Stimulated activated CD4-positive, alpha-beta T cell treated with anti-CD3 and anti-CD28 coated beads, Interleukin-1b, Interleukin-23, amount 100 ng/mL, for 24 hours (primary cell): ENCODE results near the gene BCAT1.

Experiments used
- DNase-seq, 4 experiments: peaks; one replicate each; pipeline ENCODE4 v3.0.0-alpha.2; 2020; ENCODE audit warnings: low read depth in 4 of 4, low spot score in 1 of 4

Gene BCAT1, protein sequence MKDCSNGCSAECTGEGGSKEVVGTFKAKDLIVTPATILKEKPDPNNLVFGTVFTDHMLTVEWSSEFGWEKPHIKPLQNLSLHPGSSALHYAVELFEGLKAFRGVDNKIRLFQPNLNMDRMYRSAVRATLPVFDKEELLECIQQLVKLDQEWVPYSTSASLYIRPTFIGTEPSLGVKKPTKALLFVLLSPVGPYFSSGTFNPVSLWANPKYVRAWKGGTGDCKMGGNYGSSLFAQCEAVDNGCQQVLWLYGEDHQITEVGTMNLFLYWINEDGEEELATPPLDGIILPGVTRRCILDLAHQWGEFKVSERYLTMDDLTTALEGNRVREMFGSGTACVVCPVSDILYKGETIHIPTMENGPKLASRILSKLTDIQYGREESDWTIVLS

DNA sequence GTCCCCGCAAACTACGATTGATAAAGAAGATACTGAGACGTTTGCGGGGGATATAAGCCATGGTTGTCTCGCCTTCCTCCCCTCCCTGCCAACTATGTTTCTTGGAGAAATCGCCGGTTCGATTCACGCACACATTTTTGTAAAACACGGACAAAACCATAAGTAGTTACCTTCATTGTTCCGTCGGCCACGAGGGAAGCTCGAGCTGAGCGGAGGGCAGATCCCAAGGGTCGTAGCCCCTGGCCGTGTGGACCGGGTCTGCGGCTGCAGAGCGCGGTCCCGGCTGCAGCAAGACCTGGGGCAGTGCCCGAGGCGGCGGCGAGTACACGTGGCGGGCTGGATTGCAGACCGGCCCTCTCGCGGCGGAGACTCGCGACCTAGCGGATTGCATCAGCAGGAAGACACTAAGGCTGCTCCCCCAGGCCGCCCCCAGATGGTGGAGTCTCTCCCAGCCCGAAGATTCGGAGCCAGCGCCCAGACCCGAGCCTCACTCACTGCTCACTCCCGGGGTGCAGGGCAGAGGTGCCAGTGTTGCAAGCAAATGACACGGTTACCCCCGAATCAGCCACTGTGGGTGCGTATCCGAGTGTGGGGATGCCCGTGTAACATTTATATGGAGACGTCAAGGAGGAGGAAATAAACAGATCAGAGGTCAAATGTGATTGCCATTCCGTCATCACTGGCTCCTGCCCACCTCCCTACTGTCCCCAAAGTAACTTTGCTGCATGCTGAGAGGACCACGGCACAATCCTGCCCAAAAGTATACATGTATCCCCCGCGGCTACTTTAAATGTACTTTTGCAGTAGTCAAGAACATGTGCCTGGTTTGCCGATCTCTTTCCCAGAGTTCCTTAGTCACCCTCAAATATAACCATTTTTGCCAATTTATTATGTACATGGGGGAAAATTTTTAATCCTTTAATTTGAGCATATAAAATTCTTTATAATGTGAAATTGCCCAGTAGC lies at the start of gene BCAT1:
Gene BCAT1 (minus strand): TSS at position 345 of the 966 bp plus-strand sequence. CDS start 169 bp downstream, at position 176.
- peak in 2 of 4 experiments; percentile 9 to 15 for DNase-seq

DNA sequence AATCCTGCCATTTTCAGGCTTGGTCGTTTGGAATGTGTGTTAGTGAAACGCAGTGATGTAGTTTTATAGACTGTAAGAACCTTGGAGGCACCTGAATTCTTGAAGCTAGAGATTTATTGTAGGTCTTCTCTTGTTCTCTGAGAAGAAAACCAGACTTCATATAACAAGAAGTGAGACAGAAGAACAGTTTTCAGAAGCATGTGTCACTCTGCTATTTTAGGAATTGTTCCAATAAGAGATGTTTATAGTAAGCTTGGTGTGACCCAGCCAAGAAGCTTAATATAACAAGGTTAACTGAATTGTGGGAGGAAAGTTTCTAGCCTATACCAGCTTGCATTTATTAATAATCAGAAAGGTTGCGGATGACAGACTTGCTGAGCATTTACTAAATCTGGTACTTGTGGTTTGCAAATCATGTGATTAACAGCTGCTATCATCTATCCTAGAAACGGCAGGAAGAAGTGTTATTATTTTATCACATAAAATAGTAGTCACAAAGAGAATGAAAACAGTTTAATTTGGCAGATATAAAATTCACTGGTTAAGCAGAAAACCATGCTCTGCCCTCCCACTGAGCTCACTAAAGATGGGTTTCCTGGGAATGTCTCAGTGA lies 49.2 kb upstream of the BCAT1 start:
- no peak for DNase-seq

DNA sequence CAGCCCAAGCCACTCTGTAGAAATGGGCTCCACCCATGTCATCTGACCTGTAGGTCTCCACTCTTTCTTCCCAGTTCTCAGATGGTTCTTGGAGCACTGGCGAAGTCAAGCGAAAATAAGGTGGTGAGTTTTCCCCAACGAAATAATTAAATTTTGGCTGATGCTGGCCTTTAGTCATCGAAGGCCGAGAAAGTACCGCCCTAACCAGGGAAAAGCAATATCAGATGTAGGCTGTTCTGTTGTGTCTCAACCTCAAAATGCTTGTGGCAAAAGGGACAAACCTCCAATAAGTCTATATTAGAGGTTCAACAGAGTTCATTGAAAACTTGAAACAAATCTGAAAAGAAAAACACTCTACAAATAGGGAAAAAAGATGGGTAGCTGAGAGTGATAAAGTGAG lies 48.6 kb upstream of the BCAT1 start:
- no peak for DNase-seq

DNA sequence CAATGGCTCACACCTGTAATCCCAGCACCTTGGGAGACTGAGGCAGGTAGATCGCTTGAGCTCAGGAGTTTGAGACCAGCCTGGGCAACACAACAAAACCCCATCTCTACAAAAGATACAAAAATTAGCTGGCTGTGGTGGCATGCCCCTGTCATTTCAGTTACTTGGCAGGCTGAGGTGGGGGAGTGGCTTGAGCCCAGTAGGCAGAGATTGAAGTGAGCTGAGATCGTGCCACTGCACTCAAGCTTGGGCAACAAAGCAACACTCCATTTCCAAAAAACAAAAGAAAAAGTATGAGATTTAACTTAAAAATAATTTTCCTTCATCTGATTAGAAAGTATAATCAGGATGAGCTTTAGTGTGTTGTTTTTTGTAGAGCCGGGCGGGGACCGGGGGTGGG lies 47.9 kb upstream of the BCAT1 start:
- no peak for DNase-seq

DNA sequence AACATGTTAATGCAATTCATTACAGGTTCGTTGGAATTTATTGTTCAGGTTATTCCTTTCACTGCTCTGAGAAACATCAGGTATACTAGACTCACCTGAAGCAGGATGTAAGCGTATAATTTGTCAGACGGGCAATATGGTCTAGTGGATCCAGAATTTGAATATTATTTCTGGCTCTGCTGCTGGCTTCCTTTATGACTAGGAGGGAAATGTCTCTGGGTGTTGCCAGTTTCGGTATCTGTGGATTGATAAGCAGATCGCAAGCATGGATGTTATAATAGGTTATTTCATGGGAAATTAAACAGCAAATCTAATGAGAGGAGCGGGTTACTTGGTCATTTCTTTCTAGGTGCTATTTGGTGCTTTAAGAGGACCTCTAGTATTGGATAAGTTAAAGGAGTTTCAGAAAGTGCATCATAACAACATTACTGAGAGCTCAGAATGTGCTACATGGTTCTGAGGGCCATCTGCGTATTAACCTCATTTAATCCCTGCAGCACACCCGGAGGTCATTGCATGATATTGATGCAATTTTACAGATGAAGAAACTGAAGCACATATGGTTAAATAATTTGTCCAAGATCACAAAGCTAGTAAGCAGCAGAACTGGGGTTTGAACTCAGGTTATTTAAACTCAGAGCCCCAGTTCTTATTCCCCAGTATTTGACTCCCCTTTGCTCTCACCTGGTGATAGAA lies 47.3 kb upstream of the BCAT1 start:
- no peak for DNase-seq

DNA sequence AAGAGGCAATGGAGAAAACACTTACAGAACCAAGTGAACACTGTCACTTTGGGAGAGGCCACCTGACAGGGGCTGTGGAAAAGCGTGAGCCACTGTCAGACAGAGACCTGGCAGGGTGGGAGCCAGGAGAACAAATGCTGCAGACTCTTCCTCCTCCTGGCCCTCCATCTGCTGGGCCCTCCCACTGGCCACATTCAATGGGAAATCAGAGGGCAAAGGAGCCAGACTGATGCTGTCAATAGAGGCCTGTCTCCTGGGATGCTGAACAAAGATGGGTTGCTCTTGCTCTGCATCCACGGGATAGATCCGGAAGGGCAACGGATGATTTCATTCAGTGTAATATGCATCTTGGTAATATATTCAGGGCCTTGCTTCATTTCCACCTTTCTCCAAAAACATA lies 44.9 kb upstream of the BCAT1 start:
- DNase-seq: no peak

DNA sequence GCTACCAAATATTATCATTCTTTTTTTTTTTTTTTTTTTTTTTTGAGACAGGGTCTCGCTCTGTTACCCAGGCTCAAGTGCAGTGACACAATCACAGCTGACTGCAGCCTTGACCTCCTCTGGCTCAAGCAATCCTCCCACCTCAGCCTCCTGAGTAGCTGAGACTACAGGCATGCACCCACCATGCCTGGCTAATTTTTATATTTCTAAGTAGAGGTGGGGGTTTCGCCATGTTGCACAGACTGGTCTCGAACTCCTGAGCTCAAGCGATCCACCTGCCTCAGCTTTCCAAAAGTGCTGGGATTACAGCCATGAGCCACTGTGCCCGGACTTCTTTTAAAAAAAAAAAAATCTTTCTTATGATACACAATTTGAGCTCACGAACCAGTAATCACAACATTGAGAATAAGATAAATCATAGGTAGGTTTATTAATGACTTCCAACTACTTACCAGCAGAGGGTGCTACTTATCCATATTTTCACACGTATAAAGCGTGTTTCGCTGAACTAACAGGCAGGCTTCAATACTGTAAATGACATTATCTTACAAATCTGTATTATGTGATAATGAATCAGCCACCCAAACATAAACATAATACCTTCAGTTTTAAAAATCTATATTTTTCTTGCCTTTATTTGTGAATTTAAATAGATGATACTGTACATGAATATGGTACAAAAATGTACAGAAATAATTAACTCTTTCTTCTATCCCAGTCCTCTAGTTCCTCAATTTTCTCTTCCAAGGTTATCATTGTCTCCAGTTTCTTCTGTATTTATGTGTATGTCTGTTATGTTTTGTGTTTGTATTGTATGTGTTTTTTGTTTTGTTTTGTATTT lies 42.5 kb upstream of the BCAT1 start:
- DNase-seq: no peak

DNA sequence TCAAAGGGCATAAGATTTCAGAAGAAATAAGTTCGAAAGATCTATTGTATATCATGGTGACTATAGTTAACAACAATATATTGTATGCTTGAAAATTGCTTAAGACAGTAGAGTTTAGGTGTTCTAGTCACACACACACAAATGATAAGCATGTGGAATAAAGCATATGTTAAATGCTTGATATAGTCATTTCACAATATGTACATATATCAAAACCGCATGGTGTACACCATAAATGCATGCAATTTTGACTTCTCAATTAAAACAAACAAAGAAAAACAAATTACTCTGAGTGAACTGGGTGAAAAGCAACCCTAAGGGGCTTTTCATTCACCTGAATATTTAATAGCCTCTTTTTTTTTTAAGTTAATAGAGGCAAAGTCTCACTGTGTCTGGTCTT lies 40.3 kb upstream of the BCAT1 start:
- DNase-seq: no peak

DNA sequence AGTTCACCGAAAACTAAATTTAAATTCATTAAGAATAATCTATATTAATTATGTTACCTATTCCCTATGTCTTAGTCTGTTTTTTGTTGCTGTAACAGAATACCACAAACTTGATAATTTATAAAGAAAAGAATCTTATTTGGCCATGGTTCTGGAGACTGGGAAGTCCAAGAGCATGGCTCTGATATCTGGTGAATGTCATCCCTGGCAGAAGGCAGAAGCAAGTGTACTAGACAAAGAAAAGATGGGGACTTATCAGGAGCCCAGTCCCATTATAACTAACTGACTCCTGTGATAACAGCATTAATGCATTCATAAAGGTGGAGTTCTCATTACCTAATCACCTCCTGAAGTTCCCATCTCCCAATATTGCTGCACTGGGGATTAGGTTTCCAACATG lies 33.3 kb upstream of the BCAT1 start:
- DNase-seq: no peak

DNA sequence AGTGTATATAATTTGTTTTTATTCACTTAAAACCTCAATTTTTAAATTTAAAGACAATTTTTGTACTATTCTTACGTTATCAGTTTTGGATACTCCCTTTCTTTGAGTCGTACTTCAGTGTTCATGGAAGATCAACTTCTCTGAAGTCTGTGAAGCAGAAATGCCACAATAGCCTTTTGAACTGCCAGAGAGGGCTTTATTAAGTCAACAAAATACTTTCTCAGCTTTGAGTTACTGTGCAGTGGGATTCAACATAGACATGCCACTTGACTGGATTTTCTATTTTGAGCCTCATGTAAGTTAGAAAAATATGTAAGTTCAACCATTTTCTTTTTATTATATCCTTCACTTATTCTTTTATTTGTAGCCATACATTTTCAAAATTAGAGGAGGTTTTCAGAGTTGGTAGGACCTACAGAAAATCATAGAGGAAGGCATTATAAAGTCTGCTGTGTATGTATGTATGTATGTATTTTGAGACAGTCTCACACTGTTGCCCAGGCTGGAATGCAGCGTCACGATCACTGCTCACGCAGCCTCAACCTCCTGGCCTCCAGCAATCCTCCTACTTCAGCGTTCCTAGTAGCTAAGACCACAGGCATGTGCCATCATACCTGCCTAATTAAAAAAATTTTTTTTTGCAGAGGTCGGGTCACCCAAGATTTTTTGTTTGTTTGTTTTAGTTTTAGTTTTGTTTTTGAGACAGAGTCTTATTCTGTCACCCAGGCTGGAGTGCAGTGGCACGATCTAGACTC lies 31.3 kb upstream of the BCAT1 start:
- no peak for DNase-seq

DNA sequence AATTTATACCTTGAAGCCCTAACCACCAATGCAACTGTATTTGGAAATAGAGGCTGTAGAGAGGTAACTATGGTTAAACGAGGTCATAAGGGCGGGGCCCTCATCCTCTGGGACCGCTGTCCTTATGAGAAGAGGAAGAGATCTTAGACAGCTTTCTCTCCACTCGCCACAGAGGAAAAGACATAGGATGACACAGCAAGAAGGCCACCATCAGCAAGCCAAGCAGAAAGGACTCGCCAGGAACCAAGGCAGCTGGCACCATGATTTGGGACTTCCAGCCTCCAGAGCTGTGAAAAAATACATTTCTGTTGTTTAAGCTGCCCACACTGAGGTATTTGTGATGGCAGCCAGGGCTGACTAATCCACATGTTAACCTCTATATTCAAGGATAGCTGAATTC lies 30.4 kb upstream of the BCAT1 start:
- DNase-seq: no peak

DNA sequence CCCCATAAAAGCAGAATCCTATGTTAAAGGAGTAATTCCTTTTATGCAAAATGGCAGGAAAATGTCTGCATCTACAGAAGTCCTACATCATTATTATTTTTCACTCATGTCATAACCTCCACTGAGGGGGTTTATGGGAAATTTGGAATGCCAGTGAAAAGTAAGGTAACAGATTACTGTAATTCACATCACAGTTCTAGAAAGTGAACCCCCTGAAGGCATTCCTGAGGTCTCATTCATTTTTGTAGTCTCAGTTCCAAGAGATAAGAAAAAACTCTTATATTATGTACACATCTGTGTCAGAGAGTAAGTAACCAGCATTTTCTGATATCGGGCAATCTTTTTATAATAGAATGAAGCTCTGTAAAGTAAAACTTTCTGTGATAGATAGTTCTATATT lies 28.8 kb upstream of the BCAT1 start:
- DNase-seq: no peak

DNA sequence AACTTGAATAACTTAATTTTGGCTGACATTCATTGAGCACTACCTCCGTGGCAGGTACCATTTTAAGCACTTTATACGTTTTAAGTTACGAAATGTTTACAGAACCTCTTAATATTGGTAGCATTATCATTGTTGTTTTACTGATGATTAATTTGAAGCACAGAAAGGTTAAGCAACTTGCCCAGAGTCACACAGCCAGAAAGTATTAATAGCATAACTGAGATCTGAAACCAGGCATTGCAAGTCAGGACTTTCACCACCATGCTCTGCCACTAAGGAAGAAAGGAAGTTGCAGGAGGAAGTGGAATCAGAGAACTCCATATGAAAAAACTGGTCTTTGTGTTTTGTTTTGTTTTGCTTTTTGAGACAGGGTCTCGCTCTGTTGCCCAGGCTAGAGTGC lies 28.2 kb upstream of the BCAT1 start:
- DNase-seq: no peak

DNA sequence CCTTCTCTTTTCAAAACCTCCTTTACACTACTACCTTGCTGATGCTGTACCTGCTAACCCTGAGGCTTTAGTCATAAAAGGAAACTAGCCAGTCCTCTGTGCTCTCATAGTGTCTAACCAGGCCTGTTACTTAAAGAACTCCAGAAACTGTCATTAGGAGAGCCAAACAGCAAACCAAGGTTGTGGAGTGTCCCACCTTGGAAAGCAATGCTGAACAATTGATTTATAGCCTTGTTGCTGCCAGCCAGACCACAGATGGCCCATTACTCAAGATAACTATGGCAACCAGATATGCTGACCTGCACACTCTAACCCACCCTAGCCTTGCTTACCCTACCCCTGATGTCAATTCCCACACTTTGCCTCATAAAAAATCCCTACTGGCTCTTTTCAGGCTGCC lies 26.5 kb upstream of the BCAT1 start:
- no peak for DNase-seq

DNA sequence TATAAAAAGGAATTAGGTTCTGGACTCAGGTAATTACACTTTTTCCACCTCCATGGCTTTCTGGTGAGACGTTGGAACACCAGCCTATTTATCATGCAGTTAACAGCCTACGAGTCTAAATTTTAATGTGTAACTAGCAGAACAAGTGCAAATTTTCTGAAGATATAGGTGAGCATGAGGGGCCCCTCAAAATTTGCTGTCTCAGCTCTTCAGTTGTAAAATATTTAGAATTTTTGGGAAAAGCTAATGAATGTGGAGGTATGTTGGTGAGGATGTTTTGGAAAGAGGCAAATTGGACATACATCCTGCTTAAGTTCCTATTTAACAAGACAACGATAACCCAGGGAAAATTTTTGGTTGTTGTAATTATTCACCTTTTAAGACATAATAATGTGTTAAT lies 25.3 kb upstream of the BCAT1 start:
- DNase-seq: no peak

DNA sequence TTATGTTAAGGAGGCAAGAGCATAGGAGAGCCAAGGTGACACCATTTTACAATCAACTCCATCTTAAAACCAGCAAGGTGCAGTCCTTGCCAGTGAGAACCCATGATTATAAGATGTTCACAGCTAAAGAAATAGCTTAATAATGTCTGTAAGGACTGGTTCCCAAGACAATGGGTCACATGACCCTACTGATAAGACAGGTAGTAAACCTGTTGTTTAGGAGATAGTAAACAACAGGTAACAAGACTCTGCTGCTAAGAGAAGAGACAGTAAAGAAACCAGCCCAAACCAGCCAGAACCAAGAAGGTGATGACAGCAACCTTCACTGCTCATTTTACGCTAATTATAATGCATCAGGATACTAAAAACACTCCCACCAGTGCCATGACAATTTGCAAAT lies 23.2 kb upstream of the BCAT1 start:
- DNase-seq: no peak

DNA sequence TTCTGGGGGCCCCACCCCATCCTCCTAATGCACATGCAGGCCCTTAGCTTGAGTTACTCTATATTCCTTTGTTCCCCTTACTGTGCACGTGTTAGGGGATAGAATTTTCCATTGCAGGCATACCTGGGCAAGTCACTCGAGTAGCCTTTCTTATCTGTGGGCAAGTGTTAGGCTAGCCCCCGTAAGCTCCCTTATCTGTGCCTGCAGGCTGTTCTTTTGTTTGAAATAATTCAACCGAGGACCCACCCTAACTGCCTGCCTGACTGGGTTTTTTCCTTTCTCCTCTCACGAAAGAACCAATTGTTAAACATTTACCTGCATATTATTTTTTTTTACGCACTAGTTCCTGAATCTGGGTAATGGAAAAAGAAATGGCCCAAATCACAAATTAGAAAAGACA lies 21.3 kb upstream of the BCAT1 start:
- DNase-seq: no peak

DNA sequence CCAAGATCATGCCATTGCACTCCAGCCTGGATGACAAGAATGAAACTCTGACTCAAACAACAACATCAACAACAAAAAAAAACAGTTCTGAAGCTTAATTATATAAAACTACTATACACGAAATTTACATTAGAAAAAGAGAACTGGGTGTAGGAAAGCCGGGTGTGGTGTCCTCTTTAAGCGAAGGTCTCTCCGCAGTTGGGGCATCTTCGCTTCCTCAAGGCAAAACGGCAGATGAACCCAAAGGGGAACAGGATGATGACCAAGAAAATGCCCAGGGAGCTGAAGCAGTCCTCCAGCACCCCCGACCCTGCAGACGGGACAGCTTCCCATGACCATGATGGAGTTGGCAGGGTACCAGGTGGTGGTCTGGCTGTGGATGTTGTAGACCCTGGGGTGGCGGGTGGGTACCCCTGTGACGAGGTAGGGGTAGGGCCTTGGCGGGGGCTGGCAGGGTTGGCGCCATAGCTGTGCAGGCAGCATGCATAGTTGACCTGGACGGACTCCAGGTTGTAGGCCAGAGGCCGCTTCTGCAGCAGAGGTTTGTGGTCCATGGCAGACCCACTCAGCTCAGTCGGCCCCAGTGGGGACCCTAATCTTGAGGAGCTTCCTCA lies 18.2 kb upstream of the BCAT1 start:
- DNase-seq: no peak

DNA sequence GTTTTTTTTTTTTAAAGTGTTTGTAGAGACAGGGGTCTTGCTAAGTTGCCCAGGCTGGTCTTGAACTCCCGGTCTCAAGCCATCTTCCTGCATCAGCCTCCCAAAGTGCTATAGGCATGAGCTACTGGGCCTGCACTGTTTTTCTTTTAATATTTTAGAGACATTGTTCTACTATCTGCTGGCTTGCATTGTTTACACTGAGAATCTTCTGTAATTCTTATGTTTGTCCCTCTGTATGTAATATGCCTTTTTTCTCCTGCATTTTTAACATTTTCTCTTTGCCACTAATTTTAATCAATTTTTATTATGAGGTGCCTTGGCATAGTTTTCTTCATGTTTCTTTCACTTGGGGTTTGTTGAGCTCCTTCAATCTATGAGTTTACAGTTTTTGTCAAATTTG lies 15.4 kb upstream of the BCAT1 start:
- DNase-seq: no peak
